ENCODE data around the gene CNOT11. TPM values are rescaled to one million over a fixed set of nuclear protein-coding genes. Genes with fewer than 3 reads are reported as not detected.

Gene CNOT11
- total and polyA plus RNA-seq, 2 donors (not counting 1 experiment from before 2014, with no cell fraction given), result 16.3 to 53.1 TPM

DNA sequence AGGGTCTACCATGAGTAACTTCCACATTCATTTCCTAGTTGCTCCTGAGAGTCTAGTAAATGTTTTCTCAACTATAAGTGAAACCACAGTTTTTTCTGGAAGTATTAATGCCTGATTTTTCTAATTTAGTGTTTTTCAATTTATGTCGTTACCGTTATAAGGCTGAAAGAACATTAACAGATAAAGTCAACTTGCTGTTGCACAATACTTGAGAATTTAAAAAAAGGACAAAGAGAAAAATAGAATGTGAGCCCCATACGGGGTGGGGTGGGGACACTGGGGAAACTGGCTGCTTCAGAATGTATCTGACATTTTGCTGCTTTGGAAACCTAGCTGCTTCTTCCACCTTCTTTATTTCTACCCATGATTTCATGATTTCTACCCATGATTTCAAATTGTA is 26.2 kb downstream of the CNOT11 start:
- no peaks in the 10 kb centered on the region for H3K79me2 ChIP-seq (ENCODE audit: control insufficient read depth, insufficient read depth, low read length)
- no peak overlapping the region for H3K4me3 ChIP-seq (replicated peaks in 1 of 4; ENCODE audit: control extremely low read depth in 1 of 4, insufficient read depth in 1 of 4, low read depth in 3 of 4, low read length in 4 of 4)
- DNase-seq (ENCODE audit: low read depth in 2 of 2), result no peak
- no peak overlapping the region for H2AFZ ChIP-seq (ENCODE audit: low read length)
- H3K9ac ChIP-seq (ENCODE audit: insufficient read depth, low read length), result no peak overlapping the region
- no peaks in the 10 kb centered on the region for H3K9me3 ChIP-seq (ENCODE audit: control insufficient read depth, insufficient read depth, low read depth, low read length)
- TF ChIP-seq, protein P1, sequence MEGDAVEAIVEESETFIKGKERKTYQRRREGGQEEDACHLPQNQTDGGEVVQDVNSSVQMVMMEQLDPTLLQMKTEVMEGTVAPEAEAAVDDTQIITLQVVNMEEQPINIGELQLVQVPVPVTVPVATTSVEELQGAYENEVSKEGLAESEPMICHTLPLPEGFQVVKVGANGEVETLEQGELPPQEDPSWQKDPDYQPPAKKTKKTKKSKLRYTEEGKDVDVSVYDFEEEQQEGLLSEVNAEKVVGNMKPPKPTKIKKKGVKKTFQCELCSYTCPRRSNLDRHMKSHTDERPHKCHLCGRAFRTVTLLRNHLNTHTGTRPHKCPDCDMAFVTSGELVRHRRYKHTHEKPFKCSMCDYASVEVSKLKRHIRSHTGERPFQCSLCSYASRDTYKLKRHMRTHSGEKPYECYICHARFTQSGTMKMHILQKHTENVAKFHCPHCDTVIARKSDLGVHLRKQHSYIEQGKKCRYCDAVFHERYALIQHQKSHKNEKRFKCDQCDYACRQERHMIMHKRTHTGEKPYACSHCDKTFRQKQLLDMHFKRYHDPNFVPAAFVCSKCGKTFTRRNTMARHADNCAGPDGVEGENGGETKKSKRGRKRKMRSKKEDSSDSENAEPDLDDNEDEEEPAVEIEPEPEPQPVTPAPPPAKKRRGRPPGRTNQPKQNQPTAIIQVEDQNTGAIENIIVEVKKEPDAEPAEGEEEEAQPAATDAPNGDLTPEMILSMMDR (conservative IDR thresholded peaks at IDR 0.05 in 1 of 2, IDR thresholded peaks at IDR 0.05 in 1 of 2; ENCODE audit: low read depth in 1 of 2, low read length in 2 of 2), result no peak
- H3K4me1 ChIP-seq (ENCODE audit: control insufficient read depth, extremely low read depth, insufficient read depth, low read length), result no peaks in the 10 kb centered on the region
- H3K36me3 ChIP-seq (ENCODE audit: control insufficient read depth, insufficient read depth, low read length), result peaks cover 6% of the 10 kb centered on the region
- H3K27me3 ChIP-seq (ENCODE audit: control insufficient read depth, insufficient read depth, low read length), result no peaks in the 10 kb centered on the region
- no peak overlapping the region for H3K4me2 ChIP-seq (ENCODE audit: extremely low read depth, insufficient read depth, low read length)
- no peaks in the 10 kb centered on the region for H4K20me1 ChIP-seq (ENCODE audit: control insufficient read depth, extremely low read depth, insufficient read depth, low read length)
- H3K27ac ChIP-seq (ENCODE audit: insufficient read depth, low read length), result no peak overlapping the region

DNA sequence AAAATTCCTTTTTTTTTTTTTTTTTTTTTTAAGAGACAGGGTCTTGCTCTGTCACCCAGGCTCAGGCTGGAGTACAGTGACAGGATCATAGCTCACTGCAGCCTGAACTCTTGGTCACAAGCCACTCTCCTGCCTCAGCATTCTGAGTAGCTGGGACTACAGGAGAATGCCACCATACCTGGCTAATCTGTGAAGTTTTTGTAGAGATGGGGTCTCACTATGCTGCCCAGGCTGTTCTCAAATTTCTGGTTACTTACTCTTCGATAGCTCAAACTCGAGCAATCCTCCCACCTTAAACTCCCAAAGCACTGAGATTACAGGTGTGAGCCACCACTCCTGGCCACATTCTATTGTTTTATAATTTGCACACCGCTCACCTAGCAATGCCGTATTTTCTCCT is 28.8 kb downstream of the CNOT11 start:
- H3K9ac ChIP-seq (ENCODE audit: insufficient read depth, low read length), result no peak overlapping the region
- no peak for TF ChIP-seq EZH2 (IDR thresholded peaks at IDR 0.05; ENCODE audit: low read length, missing control alignments)
- TF ChIP-seq, protein P1 (conservative IDR thresholded peaks at IDR 0.05 in 1 of 2, IDR thresholded peaks at IDR 0.05 in 1 of 2; ENCODE audit: low read depth in 1 of 2, low read length in 2 of 2), result no peak
- no peaks in the 10 kb centered on the region for H3K4me1 ChIP-seq (ENCODE audit: control insufficient read depth, extremely low read depth, insufficient read depth, low read length)
- H3K27ac ChIP-seq (ENCODE audit: insufficient read depth, low read length), result no peak overlapping the region
- H4K20me1 ChIP-seq (ENCODE audit: control insufficient read depth, extremely low read depth, insufficient read depth, low read length), result no peaks in the 10 kb centered on the region
- no peak overlapping the region for H2AFZ ChIP-seq (ENCODE audit: low read length)
- no peaks in the 10 kb centered on the region for H3K79me2 ChIP-seq (ENCODE audit: control insufficient read depth, insufficient read depth, low read length)
- DNase-seq (ENCODE audit: low read depth in 2 of 2), result no peak
- no peak overlapping the region for H3K4me3 ChIP-seq (replicated peaks in 1 of 4; ENCODE audit: control extremely low read depth in 1 of 4, insufficient read depth in 1 of 4, low read depth in 3 of 4, low read length in 4 of 4)
- no peaks in the 10 kb centered on the region for H3K27me3 ChIP-seq (ENCODE audit: control insufficient read depth, insufficient read depth, low read length)
- no peak overlapping the region for H3K4me2 ChIP-seq (ENCODE audit: extremely low read depth, insufficient read depth, low read length)
- peaks cover 4% of the 10 kb centered on the region for H3K36me3 ChIP-seq (ENCODE audit: control insufficient read depth, insufficient read depth, low read length)
- no peaks in the 10 kb centered on the region for H3K9me3 ChIP-seq (ENCODE audit: control insufficient read depth, insufficient read depth, low read depth, low read length)

DNA sequence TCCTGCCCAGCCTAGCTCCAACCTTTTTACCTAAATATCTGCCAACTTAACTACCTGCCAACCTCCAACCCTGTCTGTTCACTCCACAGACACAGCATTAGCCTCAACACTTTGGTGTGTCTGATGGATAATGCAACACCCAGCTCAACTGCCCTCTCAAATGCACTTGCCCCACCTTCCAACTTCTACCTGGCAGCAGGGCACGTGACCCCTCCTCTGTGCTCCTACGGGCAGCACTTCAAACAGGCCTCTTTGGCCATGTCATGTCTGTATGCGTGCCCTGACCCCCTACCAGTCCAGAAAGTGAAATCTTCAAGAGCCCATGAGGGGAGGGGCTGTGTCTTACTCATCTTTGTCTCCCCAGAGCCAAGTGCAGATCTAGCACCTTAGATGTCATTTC is 30.3 kb downstream of the CNOT11 start:
- Histone ChIP-seq H3K9ac (ENCODE audit: insufficient read depth, low read length) (no peak overlapping the region), H3K36me3 (ENCODE audit: control insufficient read depth, insufficient read depth, low read length) (peaks cover 4% of the 10 kb centered on the region), H3K4me3 (replicated peaks in 1 of 4; ENCODE audit: control extremely low read depth in 1 of 4, insufficient read depth in 1 of 4, low read depth in 3 of 4, low read length in 4 of 4) (no peak overlapping the region), H3K27me3 (ENCODE audit: control insufficient read depth, insufficient read depth, low read length) (no peaks in the 10 kb centered on the region), H3K4me2 (ENCODE audit: extremely low read depth, insufficient read depth, low read length) (no peak overlapping the region), H3K27ac (ENCODE audit: insufficient read depth, low read length) (no peak overlapping the region), H3K9me3 (ENCODE audit: control insufficient read depth, insufficient read depth, low read depth, low read length) (no peaks in the 10 kb centered on the region), H4K20me1 (ENCODE audit: control insufficient read depth, extremely low read depth, insufficient read depth, low read length) (no peaks in the 10 kb centered on the region), H3K79me2 (ENCODE audit: control insufficient read depth, insufficient read depth, low read length) (no peaks in the 10 kb centered on the region), H2AFZ (ENCODE audit: low read length) (no peak overlapping the region), H3K4me1 (ENCODE audit: control insufficient read depth, extremely low read depth, insufficient read depth, low read length) (no peaks in the 10 kb centered on the region)
- no peak for TF ChIP-seq EZH2 (IDR thresholded peaks at IDR 0.05; ENCODE audit: low read length, missing control alignments)
- TF ChIP-seq, protein P1 (conservative IDR thresholded peaks at IDR 0.05 in 1 of 2, IDR thresholded peaks at IDR 0.05 in 1 of 2; ENCODE audit: low read depth in 1 of 2, low read length in 2 of 2), result no peak
- DNase-seq (ENCODE audit: low read depth in 2 of 2), result no peak
